Right cardiac atrium (tissue), 5 donors: Measurements from ENCODE around the gene ZNF333. TPM values are rescaled to one million over a fixed set of nuclear protein-coding genes. Genes with fewer than 3 reads are reported as not detected.

ENCODE experiments used
- ATAC-seq, 2 donors: fragments of 200-7000 bp; cut with Tn5 transposase; one replicate each; pipeline versions ENCODE4 v1.8.0 to v1.9.1; 2020; ENCODE audit warnings: moderate library complexity in 2 of 2, mild to moderate bottlenecking in 1 of 2
- DNase-seq, 3 donors: peaks; one replicate each; pipeline ENCODE4 v3.0.0-alpha.2; 2020
- H3K27ac ChIP-seq: one replicate; pipeline ENCODE4 v1.5.1; 2013; ENCODE audit warnings: mild to moderate bottlenecking, low read length, control low read depth, moderate library complexity
- H3K27me3 ChIP-seq: one replicate; pipeline ENCODE4 v1.6.1; 2013; ENCODE audit not compliant: control insufficient read depth, insufficient read depth
- H3K4me1 ChIP-seq: one replicate; pipeline ENCODE4 v1.6.1; 2013; ENCODE audit warnings: low read length; ENCODE audit not compliant: control insufficient read depth, insufficient read depth
- H3K4me3 ChIP-seq: one replicate; pipeline ENCODE4 v1.5.1; 2013; ENCODE audit warnings: low read length, control low read depth
- H3K9me3 ChIP-seq: one replicate; pipeline ENCODE4 v1.6.1; 2013; ENCODE audit warnings: low read length; ENCODE audit not compliant: control insufficient read depth
- WGBS: extraction: QIAGEN DNeasy Blood & Tissue Kit; methylation state at CpG from one replicate; pipeline ENCODE4 v1.1.7; 2013; 5-methylcytosine and 5-hydroxymethylcytosine counted together
- intact Hi-C, 4 donors: fragments of 100-400 bp; cut with DNase I; formaldehyde crosslinking; loops; one replicate each; pipeline versions ENCODE4 v1.11.0 to v1.14.0; 2022 to 2023
- polyA plus RNA-seq: library from polyadenylated mRNA; stranded (reverse); fragments of 200-250 nt; gene quantifications from one replicate; pipeline ENCODE4 v1.2.3, GENCODE V29; 2013
- total RNA-seq, 4 donors: library from RNA; stranded (reverse); fragmentation: NEBNext Ultra II Directional; extraction: Animal tissue kit (Norgen Biotek cat#: 25700); gene quantifications; one replicate each; pipeline ENCODE4 v1.2.1, GENCODE V29; 2021
- donor health status: healthy with polysubstance abuse.
- donor health status: DM: no; HTN: yes; CAD: no.
- donor health status: DM: no; HTN: no; CAD: no.
- donor health status: DM: no; HTN: yes; CAD: no; lungs with severe emphysema.
- donor health status: DM: yes; HTN: yes; CAD: no.

The ZNF333 gene
- total and polyA plus RNA-seq, 5 donors, result 8.2 to 10.6 (median 9.7) TPM

GRCh38 chr19:14699641-14700040, 9.8 kb downstream of the ZNF333 start:
- Histone ChIP-seq H3K27ac (no peak overlapping the region), H3K9me3 (no peaks in the 10 kb centered on the region), H3K4me1 (no peaks in the 10 kb centered on the region), H3K27me3 (no peaks in the 10 kb centered on the region), H3K4me3 (no peak overlapping the region)
- intact Hi-C loops, result no loop called here
- ATAC-seq, result no peak
- no peak for DNase-seq
- WGBS, result 88% methylated on average over 8 of the region's 8 CpGs

GRCh38 chr19:14700711-14701375, 11.0 kb downstream of the ZNF333 start:
- no peaks in the 10 kb centered on the region for H3K27me3 ChIP-seq
- H3K27ac ChIP-seq, result no peak overlapping the region
- H3K9me3 ChIP-seq, result no peaks in the 10 kb centered on the region
- no peak overlapping the region for H3K4me3 ChIP-seq
- ATAC-seq, result no peak
- no peak for DNase-seq
- H3K4me1 ChIP-seq, result no peaks in the 10 kb centered on the region
- WGBS, result 96% methylated on average over 9 of the region's 9 CpGs
- intact Hi-C loops, result no loop called here

GRCh38 chr19:14703833-14704232, 14.0 kb downstream of the ZNF333 start:
- no peak for DNase-seq
- 91% methylated on average over 6 of the region's 6 CpGs for WGBS
- no peak for ATAC-seq
- intact Hi-C loops, result no loop called here
- Histone ChIP-seq H3K4me3 (no peak overlapping the region), H3K9me3 (no peaks in the 10 kb centered on the region), H3K4me1 (no peaks in the 10 kb centered on the region), H3K27me3 (no peaks in the 10 kb centered on the region), H3K27ac (no peak overlapping the region)

GRCh38 chr19:14704450-14704849, 14.6 kb downstream of the ZNF333 start:
- intact Hi-C loops, result no loop called here
- no peak overlapping the region for H3K27ac ChIP-seq
- 91% methylated on average over 6 of the region's 6 CpGs for WGBS
- no peaks in the 10 kb centered on the region for H3K27me3 ChIP-seq
- ATAC-seq, result no peak
- H3K4me1 ChIP-seq, result no peaks in the 10 kb centered on the region
- H3K4me3 ChIP-seq, result no peak overlapping the region
- DNase-seq, result no peak
- no peaks in the 10 kb centered on the region for H3K9me3 ChIP-seq

- no peak overlapping the region for H3K4me3 ChIP-seq
- ATAC-seq (no peak), DNase-seq (no peak)
- intact Hi-C loops, result no loop called here
- no peaks in the 10 kb centered on the region for H3K27me3 ChIP-seq
- no peaks in the 10 kb centered on the region for H3K4me1 ChIP-seq
- peaks cover 48% of the 10 kb centered on the region for H3K9me3 ChIP-seq
- WGBS, result 95% methylated on average over 4 of the region's 4 CpGs
- no peak overlapping the region for H3K27ac ChIP-seq
Measured at GRCh38 chr19:14715841-14716240, 26.0 kb downstream of the ZNF333 start.

- H3K4me1 ChIP-seq, result no peaks in the 10 kb centered on the region
- ATAC-seq, result no peak
- WGBS, result 96% methylated on average over 18 of the region's 18 CpGs
- peaks cover 46% of the 10 kb centered on the region for H3K9me3 ChIP-seq
- H3K27ac ChIP-seq, result no peak overlapping the region
- no peaks in the 10 kb centered on the region for H3K27me3 ChIP-seq
- H3K4me3 ChIP-seq, result no peak overlapping the region
- intact Hi-C loops, result no loop called here
- DNase-seq, result no peak
Measured at GRCh38 chr19:14718522-14719116, 28.8 kb downstream of the ZNF333 start.

GRCh38 chr19:14719162-14719561, 29.3 kb downstream of the ZNF333 start:
- H3K27ac ChIP-seq, result no peak overlapping the region
- 98% methylated on average over 3 of the region's 3 CpGs for WGBS
- no peak for ATAC-seq
- H3K4me3 ChIP-seq, result no peak overlapping the region
- DNase-seq, result no peak
- H3K9me3 ChIP-seq, result peaks cover 43% of the 10 kb centered on the region
- H3K4me1 ChIP-seq, result no peaks in the 10 kb centered on the region
- no peaks in the 10 kb centered on the region for H3K27me3 ChIP-seq
- intact Hi-C loops, result no loop called here

GRCh38 chr19:14722127-14722526, 32.3 kb downstream of the ZNF333 start:
- ATAC-seq (no peak), DNase-seq (no peak)
- Histone ChIP-seq H3K9me3 (peaks cover 22% of the 10 kb centered on the region), H3K4me1 (no peaks in the 10 kb centered on the region), H3K4me3 (no peak overlapping the region), H3K27me3 (no peaks in the 10 kb centered on the region), H3K27ac (no peak overlapping the region)
- WGBS, result 88% methylated on average over 2 of the region's 2 CpGs
- intact Hi-C loops, result no loop called here

GRCh38 chr19:14728595-14728994, 38.7 kb downstream of the ZNF333 start:
- 69% methylated on average over 7 of the region's 7 CpGs for WGBS
- intact Hi-C loops, result no loop called here
- ATAC-seq (no peak), DNase-seq (no peak)
- Histone ChIP-seq H3K9me3 (peaks cover 3% of the 10 kb centered on the region), H3K4me1 (no peaks in the 10 kb centered on the region), H3K4me3 (no peak overlapping the region), H3K27me3 (no peaks in the 10 kb centered on the region), H3K27ac (no peak overlapping the region)

GRCh38 chr19:14731200-14731599, 41.4 kb downstream of the ZNF333 start:
- DNase-seq (no peak), ATAC-seq (no peak)
- Histone ChIP-seq H3K27me3 (no peaks in the 10 kb centered on the region), H3K4me3 (no peak overlapping the region), H3K9me3 (peaks cover 2% of the 10 kb centered on the region), H3K27ac (no peak overlapping the region), H3K4me1 (no peaks in the 10 kb centered on the region)
- intact Hi-C loops, result no loop called here
- WGBS, result 65% methylated on average over 10 of the region's 10 CpGs

- Histone ChIP-seq H3K4me1 (no peaks in the 10 kb centered on the region), H3K4me3 (no peak overlapping the region), H3K9me3 (no peaks in the 10 kb centered on the region), H3K27ac (no peak overlapping the region), H3K27me3 (no peaks in the 10 kb centered on the region)
- intact Hi-C loops, result no loop called here
- ATAC-seq (no peak), DNase-seq (no peak)
Measured at GRCh38 chr19:14732510-14732909, 42.7 kb downstream of the ZNF333 start.

- Histone ChIP-seq H3K27me3 (no peaks in the 10 kb centered on the region), H3K27ac (no peak overlapping the region), H3K4me3 (no peak overlapping the region), H3K9me3 (no peaks in the 10 kb centered on the region), H3K4me1 (no peaks in the 10 kb centered on the region)
- intact Hi-C loops, result no loop called here
- WGBS, result 50% methylated on average over 1 of the region's 1 CpG
- no peak for ATAC-seq
- no peak for DNase-seq
Measured at GRCh38 chr19:14733574-14733973, 43.7 kb downstream of the ZNF333 start.
